Astrocyte of the spinal cord (primary cell): Measurements from ENCODE around the gene SPAG9.
"Not testable (repeated sequence)": the region's sequence is repeated elsewhere in the genome, so short reads cannot be mapped to it uniquely, and the experiment has no call there.

ENCODE experiments used
- DNase-seq: peaks from one replicate; pipeline ENCODE4 v3.0.0; 2011; ENCODE audit warnings: low read depth, low spot score
- H3K4me3 ChIP-seq: 2 replicates; pipeline ENCODE4 v1.5.1; 2011; ENCODE audit warnings: low read depth, mild to moderate bottlenecking, low read length, moderate library complexity
- CTCF ChIP-seq: IDR thresholded peaks from 2 replicates; pipeline ENCODE4 v1.5.1; 2012; ENCODE audit warnings: low read depth, mild to moderate bottlenecking, low read length, inconsistent platforms
- in situ Hi-C: cut with HindIII; loops from 2 replicates; pipeline ENCODE4 v1.10.0; 2017; ENCODE audit warnings: low sequenced_read_pairs

SPAG9 gene

GRCh38 chr17:51142597-51142996 lies 21.9 kb upstream of the SPAG9 start:
- no peak for TF ChIP-seq CTCF
- no peak for DNase-seq
- in situ Hi-C loops = no loop called here
- H3K4me3 ChIP-seq = no peak overlapping the region

GRCh38 chr17:51135956-51136355 lies 15.3 kb upstream of the SPAG9 start:
- H3K4me3 ChIP-seq = no peak overlapping the region
- in situ Hi-C loops = no loop called here
- TF ChIP-seq CTCF = no peak
- DNase-seq = no peak

- TF ChIP-seq CTCF = no peak
- in situ Hi-C loops = no loop called here
- no peak overlapping the region for H3K4me3 ChIP-seq
- DNase-seq = no peak
Observed at GRCh38 chr17:51133365-51133764, 12.7 kb upstream of the SPAG9 start.

- in situ Hi-C loops = no loop called here
- no peak for DNase-seq
Observed at GRCh38 chr17:51132964-51133319, 12.3 kb upstream of the SPAG9 start.

GRCh38 chr17:51128076-51128475 lies 7.4 kb upstream of the SPAG9 start:
- no peak for TF ChIP-seq CTCF
- H3K4me3 ChIP-seq = no peak overlapping the region
- in situ Hi-C loops = no loop called here
- no peak for DNase-seq

More at GRCh38 chr17:51132964-51133319, 12.3 kb upstream of the SPAG9 start:
- no peak for TF ChIP-seq CTCF
- no peak overlapping the region for H3K4me3 ChIP-seq

- in situ Hi-C loops = no loop called here
- no peak overlapping the region for H3K4me3 ChIP-seq
- no peak for TF ChIP-seq CTCF
- DNase-seq = no peak
Observed at GRCh38 chr17:51124640-51125503, 4.2 kb upstream of the SPAG9 start.

- H3K4me3 ChIP-seq, in situ Hi-C loops, DNase-seq: not testable (repeated sequence)
Observed at GRCh38 chr17:51122473-51123115, 1.9 kb upstream of the SPAG9 start.
